Loucy (cell line): Measurements from ENCODE around the gene MYO1E.

ENCODE experiments used
- H2AFZ ChIP-seq: fragments of 200-600 bp; sonication (generic); 2 replicates; pipeline ENCODE4 v1.6.0; 2016; ENCODE audit warnings: antibody characterized with exemption, mild to moderate bottlenecking, low read length, moderate library complexity
- H3F3A ChIP-seq: fragments of 200-600 bp; 2 replicates; pipeline ENCODE4 v1.6.0; 2016; ENCODE audit warnings: antibody characterized with exemption, low read depth, mild to moderate bottlenecking
- H3K27me3 ChIP-seq: fragments of 200-600 bp; sonication (generic); 2 replicates; pipeline ENCODE4 v1.6.1; 2014; ENCODE audit warnings: low read length, mild to moderate bottlenecking; ENCODE audit not compliant: insufficient read depth, poor library complexity, severe bottlenecking
- H3K36me3 ChIP-seq: fragments of 200-600 bp; sonication (generic); 2 replicates; pipeline ENCODE4 v1.6.1; 2016; ENCODE audit warnings: low read length; ENCODE audit not compliant: insufficient read depth
- H3K4me1 ChIP-seq: fragments of 200-600 bp; sonication (generic); 2 replicates; pipeline ENCODE4 v1.5.1; 2014; ENCODE audit warnings: low read length, mild to moderate bottlenecking; ENCODE audit not compliant: insufficient read depth, poor library complexity, severe bottlenecking
- H3K4me2 ChIP-seq: fragments of 200-600 bp; sonication (generic); 2 replicates; pipeline ENCODE4 v1.6.0; 2014; ENCODE audit warnings: antibody characterized with exemption, low read length, low read depth, mild to moderate bottlenecking; ENCODE audit not compliant: poor library complexity, severe bottlenecking
- H3K4me3 ChIP-seq: fragments of 200-600 bp; sonication (generic); 2 replicates; pipeline ENCODE4 v1.5.1; 2014; ENCODE audit warnings: low read length, mild to moderate bottlenecking, mixed read lengths; ENCODE audit not compliant: poor library complexity, severe bottlenecking
- H3K79me2 ChIP-seq: fragments of 200-600 bp; sonication (generic); 2 replicates; pipeline ENCODE4 v1.6.1; 2014; ENCODE audit warnings: low read length; ENCODE audit not compliant: insufficient read depth
- H3K9ac ChIP-seq: fragments of 200-600 bp; sonication (generic); 2 replicates; pipeline ENCODE4 v1.6.0; 2014; ENCODE audit warnings: mild to moderate bottlenecking, low read depth, low read length, moderate library complexity; ENCODE audit not compliant: poor library complexity, severe bottlenecking
- H3K9me2 ChIP-seq: fragments of 200-600 bp; sonication (generic); replicated peaks from 2 replicates; pipeline ENCODE4 v1.6.1; 2016; ENCODE audit warnings: low read depth, low read length, mixed read lengths
- H3K9me3 ChIP-seq: fragments of 200-600 bp; sonication (generic); 2 replicates; pipeline ENCODE4 v1.6.1; 2014; ENCODE audit warnings: mild to moderate bottlenecking, antibody characterized with exemption, low read length, low read depth; ENCODE audit not compliant: insufficient read depth
- H4K20me1 ChIP-seq: fragments of 200-600 bp; sonication (generic); 2 replicates; pipeline ENCODE4 v1.6.0; 2014; ENCODE audit warnings: antibody characterized with exemption, low read length, mild to moderate bottlenecking; ENCODE audit not compliant: insufficient read depth, poor library complexity, severe bottlenecking
- EZH2phosphoT487 ChIP-seq: fragments of 200-600 bp; IDR thresholded peaks from 2 replicates; pipeline ENCODE4 v1.6.1; 2018; ENCODE audit warnings: antibody characterized with exemption, mild to moderate bottlenecking, moderate library complexity, borderline replicate concordance
- TF ChIP-seq, protein P1 (sequence below): fragments of 200-600 bp; sonication (generic); conservative IDR thresholded peaks from 2 replicates; pipeline ENCODE4 v1.5.1; 2014; ENCODE audit warnings: mild to moderate bottlenecking, antibody characterized with exemption, low read length

Gene MYO1E

DNA sequence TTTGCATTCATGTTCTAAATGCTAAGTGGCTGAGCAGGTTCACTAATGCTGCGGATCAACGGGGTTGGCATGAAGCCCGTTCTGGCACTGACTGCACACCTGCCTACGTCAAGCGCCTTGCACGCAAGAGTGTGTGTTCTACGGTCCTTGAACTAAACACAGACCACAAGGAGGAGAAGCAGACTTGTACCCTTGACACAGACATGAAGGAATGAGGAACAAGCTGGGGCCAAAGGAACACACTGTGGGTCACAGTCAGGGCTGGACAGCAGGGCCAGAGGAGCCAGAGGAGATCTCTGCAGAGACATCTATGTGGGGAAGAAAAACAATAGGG is 214.0 kb downstream of the MYO1E start:
- Histone ChIP-seq H3F3A (no peaks in the 10 kb centered on the region), H3K4me1 (no peaks in the 10 kb centered on the region), H3K79me2 (no peaks in the 10 kb centered on the region), H3K9me2 (no peaks in the 10 kb centered on the region), H2AFZ (no peak overlapping the region), H3K4me3 (no peak overlapping the region), H4K20me1 (no peaks in the 10 kb centered on the region), H3K9ac (no peak overlapping the region), H3K4me2 (no peak overlapping the region), H3K36me3 (no peaks in the 10 kb centered on the region), H3K27me3 (no peaks in the 10 kb centered on the region), H3K9me3 (no peaks in the 10 kb centered on the region)
- TF ChIP-seq, protein P1, sequence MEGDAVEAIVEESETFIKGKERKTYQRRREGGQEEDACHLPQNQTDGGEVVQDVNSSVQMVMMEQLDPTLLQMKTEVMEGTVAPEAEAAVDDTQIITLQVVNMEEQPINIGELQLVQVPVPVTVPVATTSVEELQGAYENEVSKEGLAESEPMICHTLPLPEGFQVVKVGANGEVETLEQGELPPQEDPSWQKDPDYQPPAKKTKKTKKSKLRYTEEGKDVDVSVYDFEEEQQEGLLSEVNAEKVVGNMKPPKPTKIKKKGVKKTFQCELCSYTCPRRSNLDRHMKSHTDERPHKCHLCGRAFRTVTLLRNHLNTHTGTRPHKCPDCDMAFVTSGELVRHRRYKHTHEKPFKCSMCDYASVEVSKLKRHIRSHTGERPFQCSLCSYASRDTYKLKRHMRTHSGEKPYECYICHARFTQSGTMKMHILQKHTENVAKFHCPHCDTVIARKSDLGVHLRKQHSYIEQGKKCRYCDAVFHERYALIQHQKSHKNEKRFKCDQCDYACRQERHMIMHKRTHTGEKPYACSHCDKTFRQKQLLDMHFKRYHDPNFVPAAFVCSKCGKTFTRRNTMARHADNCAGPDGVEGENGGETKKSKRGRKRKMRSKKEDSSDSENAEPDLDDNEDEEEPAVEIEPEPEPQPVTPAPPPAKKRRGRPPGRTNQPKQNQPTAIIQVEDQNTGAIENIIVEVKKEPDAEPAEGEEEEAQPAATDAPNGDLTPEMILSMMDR, result no peak
- no peak for TF ChIP-seq EZH2phosphoT487

DNA sequence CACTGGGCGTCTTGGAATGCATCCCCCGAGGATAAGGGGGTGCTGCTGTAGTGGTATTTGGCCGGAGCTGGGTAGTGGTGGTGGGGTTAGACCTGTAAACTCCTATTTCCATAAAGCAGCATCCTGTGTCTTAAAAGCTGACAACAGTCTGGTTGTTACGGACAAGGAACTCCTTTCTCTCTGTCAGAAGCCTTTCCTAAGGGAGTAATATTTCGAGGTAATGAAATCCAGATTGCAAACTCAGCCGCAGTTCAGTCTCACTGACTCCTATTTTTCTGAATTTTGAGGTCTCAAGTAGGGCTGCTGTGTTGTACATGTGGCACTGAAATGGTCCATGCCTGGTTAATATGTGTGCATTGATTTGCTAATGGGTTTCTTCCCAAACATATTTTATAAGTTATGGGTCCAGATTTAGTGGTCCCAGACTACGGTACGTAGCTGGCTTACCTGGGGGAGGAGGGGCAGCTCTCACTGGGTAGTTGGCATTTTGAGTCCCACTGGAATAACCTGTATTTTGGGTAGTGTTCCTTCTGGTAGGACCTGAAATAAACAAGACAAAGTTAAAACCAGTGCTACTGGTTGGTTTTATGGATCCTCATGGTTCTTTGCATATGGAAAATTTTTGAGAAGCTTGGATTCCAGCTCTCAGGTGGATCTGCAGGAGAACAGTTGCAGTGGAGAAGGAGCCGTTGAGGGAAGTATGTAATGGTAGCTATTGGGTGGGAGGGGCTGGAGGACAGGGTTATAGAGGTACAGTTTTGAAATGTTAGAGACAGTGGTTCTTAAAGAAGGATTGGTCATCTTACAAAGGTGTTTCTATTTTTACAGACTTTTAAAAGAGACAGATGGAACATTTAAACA is 214.6 kb downstream of the MYO1E start:
- Histone ChIP-seq H3K9me3 (no peaks in the 10 kb centered on the region), H3K27me3 (no peaks in the 10 kb centered on the region), H3K36me3 (no peaks in the 10 kb centered on the region), H3F3A (no peaks in the 10 kb centered on the region), H3K9me2 (no peaks in the 10 kb centered on the region), H3K4me2 (no peak overlapping the region), H3K4me3 (no peak overlapping the region), H3K9ac (no peak overlapping the region), H3K4me1 (no peaks in the 10 kb centered on the region), H2AFZ (no peak overlapping the region), H4K20me1 (no peaks in the 10 kb centered on the region), H3K79me2 (no peaks in the 10 kb centered on the region)
- TF ChIP-seq, protein P1, result no peak
- no peak for TF ChIP-seq EZH2phosphoT487

DNA sequence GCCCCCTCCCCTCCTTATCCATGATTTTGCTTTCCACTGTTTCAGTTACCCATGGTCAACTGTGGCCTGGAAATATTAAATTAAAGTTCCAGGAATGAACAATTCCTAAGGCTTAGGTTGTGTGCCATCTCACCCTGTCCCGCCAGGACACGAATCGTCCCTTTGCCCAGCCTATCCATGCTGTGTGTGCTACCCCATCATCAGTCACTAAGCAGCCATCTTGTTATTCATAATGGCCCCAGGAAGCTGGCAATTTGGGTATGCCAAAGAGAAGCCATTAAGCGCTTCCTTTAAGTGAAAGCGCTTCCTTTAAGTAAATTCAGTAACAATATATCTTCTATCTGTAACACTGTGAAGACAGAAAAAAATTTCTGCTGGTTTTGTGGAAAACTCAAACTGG is 215.3 kb downstream of the MYO1E start:
- H3K79me2 ChIP-seq, result no peaks in the 10 kb centered on the region
- H3K4me2 ChIP-seq, result no peak overlapping the region
- no peaks in the 10 kb centered on the region for H3K36me3 ChIP-seq
- no peaks in the 10 kb centered on the region for H3K9me2 ChIP-seq
- no peaks in the 10 kb centered on the region for H3K27me3 ChIP-seq
- H4K20me1 ChIP-seq, result no peaks in the 10 kb centered on the region
- no peaks in the 10 kb centered on the region for H3K9me3 ChIP-seq
- no peaks in the 10 kb centered on the region for H3F3A ChIP-seq
- no peaks in the 10 kb centered on the region for H3K4me1 ChIP-seq
- TF ChIP-seq EZH2phosphoT487, result no peak
- TF ChIP-seq, protein P1, result no peak
- no peak overlapping the region for H3K4me3 ChIP-seq
- H2AFZ ChIP-seq, result no peak overlapping the region
- no peak overlapping the region for H3K9ac ChIP-seq
